ENCODE measurements around the gene KIZ.

The KIZ gene

GRCh38 chr20:21105429-21106170, 20.3 kb upstream of the KIZ start:
- no peak for DNase-seq (ENCODE audit: low read depth)

GRCh38 chr20:21106171-21107017, 19.5 kb upstream of the KIZ start, which contains the start of gene LINC00237:
LINC00237 (minus strand) TSS chr20:21106358.
- DNase-seq (ENCODE audit: low read depth) = no peak

GRCh38 chr20:21109144-21109543, 16.7 kb upstream of the KIZ start:
- DNase-seq (ENCODE audit: low read depth) = no peak

GRCh38 chr20:21110811-21111210, 15.1 kb upstream of the KIZ start:
- no peak for DNase-seq (ENCODE audit: low read depth)

- no peak for DNase-seq (ENCODE audit: low read depth)
These were observed 14.5 kb upstream of the KIZ start for GRCh38 chr20:21111416-21111815.

- no peak for DNase-seq (ENCODE audit: low read depth)
These were observed 12.2 kb upstream of the KIZ start for GRCh38 chr20:21113697-21114096.

GRCh38 chr20:21114584-21114983, 11.3 kb upstream of the KIZ start:
- DNase-seq (ENCODE audit: low read depth) = no peak

- DNase-seq (ENCODE audit: low read depth) = no peak
These were observed 8.4 kb upstream of the KIZ start for GRCh38 chr20:21117521-21117920.

GRCh38 chr20:21118138-21118537, 7.7 kb upstream of the KIZ start:
- DNase-seq (ENCODE audit: low read depth) = no peak

GRCh38 chr20:21118782-21119181, 7.1 kb upstream of the KIZ start:
- DNase-seq (ENCODE audit: low read depth) = no peak

- DNase-seq (ENCODE audit: low read depth) = no peak
These were observed 1.7 kb upstream of the KIZ start for GRCh38 chr20:21124190-21124589.

- no peak for DNase-seq (ENCODE audit: low read depth)
These were observed 622 bp upstream of the KIZ start for GRCh38 chr20:21125072-21125848.

GRCh38 chr20:21126581-21126870, 644 bp downstream of the KIZ start:
- DNase-seq (ENCODE audit: low read depth) = no peak

- no peak for DNase-seq (ENCODE audit: low read depth)
These were observed 1.5 kb downstream of the KIZ start for GRCh38 chr20:21127201-21127981.

- DNase-seq (ENCODE audit: low read depth) = no peak
These were observed 4.0 kb downstream of the KIZ start for GRCh38 chr20:21129861-21130260.

- no peak for DNase-seq (ENCODE audit: low read depth)
These were observed 7.5 kb downstream of the KIZ start for GRCh38 chr20:21133404-21133803.

GRCh38 chr20:21133917-21134622, 8.2 kb downstream of the KIZ start:
- DNase-seq (ENCODE audit: low read depth) = no peak

GRCh38 chr20:21134883-21135493, 9.1 kb downstream of the KIZ start:
- no peak for DNase-seq (ENCODE audit: low read depth)

- DNase-seq (ENCODE audit: low read depth) = no peak
These were observed 10.3 kb downstream of the KIZ start for GRCh38 chr20:21136015-21136732.

GRCh38 chr20:21137078-21137477, 11.2 kb downstream of the KIZ start:
- no peak for DNase-seq (ENCODE audit: low read depth)
